GM20000 (cell line): ENCODE results near the gene METTL26.

Experiments
- DNase-seq: peaks from one replicate; pipeline ENCODE4 v3.0.0; 2012; ENCODE audit warnings: low spot score
- TF ChIP-seq, protein P1 (sequence below): IDR thresholded peaks from 2 replicates; pipeline ENCODE4 v1.5.1; 2012; ENCODE audit warnings: mild to moderate bottlenecking, control low read depth; ENCODE audit errors: extremely low read depth, missing control alignments

Gene METTL26

DNA sequence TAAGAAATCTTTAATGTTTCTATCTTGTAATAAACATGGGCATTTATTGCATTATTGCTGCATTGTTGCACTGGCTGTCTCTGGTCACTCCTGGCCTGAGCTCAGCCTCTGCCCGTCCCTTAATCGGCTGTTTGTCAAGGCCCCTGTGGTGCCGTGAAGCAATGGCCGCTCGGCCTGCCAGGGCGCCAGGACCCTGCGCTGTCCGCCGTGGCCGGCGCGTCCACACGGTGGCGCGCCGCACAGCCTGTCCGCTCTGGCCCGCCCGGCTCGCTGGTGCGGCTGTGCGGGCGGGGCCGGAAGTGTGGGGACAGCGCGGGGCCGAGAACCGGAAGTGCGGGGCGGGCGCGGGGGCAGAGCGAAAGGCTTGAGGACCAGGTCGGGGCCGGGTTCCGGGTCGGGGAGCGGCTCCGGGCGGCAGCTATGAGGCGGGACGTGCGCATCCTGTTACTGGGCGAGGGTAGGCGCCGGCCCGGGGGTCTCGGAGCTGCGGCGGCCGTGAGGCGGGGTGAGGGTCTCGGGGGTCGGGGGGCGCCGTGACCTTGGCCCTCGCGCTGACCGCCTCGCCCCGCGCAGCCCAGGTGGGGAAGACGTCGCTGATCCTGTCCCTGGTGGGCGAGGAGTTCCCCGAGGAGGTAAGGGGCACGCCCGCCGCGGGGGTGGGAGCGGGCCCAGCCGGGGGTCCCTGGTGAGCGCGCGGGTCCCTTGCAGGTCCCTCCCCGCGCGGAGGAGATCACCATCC, 31.8 kb upstream of the METTL26 start, which contains the start of gene RHOT2:
Gene RHOT2 (plus strand): TSS at position 353 of the 739 bp plus-strand sequence. CDS start 68 bp downstream, at position 421.
- TF ChIP-seq, protein P1, sequence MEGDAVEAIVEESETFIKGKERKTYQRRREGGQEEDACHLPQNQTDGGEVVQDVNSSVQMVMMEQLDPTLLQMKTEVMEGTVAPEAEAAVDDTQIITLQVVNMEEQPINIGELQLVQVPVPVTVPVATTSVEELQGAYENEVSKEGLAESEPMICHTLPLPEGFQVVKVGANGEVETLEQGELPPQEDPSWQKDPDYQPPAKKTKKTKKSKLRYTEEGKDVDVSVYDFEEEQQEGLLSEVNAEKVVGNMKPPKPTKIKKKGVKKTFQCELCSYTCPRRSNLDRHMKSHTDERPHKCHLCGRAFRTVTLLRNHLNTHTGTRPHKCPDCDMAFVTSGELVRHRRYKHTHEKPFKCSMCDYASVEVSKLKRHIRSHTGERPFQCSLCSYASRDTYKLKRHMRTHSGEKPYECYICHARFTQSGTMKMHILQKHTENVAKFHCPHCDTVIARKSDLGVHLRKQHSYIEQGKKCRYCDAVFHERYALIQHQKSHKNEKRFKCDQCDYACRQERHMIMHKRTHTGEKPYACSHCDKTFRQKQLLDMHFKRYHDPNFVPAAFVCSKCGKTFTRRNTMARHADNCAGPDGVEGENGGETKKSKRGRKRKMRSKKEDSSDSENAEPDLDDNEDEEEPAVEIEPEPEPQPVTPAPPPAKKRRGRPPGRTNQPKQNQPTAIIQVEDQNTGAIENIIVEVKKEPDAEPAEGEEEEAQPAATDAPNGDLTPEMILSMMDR = peak; percentile 100
- DNase-seq = peak; percentile 97

DNA sequence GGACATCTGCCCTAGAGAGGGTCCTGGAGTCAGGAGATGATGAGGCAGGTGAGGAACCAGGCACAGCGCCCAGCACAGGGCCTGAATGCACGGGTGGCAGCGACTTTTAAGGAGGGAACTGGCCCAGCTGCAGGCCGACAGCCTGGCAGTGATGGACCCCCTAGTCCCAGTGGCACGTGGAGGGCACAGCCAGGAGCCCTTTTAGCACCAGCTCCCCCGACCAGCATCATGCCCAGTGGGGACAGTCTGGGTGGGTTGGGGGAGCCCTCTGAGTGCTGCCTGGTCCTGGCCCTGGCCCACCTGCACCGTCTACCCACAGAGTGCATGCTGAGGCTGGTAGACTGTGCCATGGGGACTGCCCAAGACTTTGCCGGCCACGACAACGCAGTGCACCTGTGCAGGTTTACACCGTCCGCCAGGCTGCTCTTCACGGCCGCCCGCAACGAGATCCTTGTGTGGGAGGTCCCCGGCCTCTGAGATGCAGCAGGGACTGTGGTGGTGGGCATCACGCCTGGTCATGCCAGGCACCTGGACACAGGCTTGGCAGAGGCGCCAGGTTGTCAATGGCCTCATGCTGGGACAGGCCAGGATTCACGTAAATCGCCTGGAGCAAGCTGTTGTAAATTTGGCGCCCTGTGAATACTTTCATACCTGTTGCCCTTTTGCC, 31.1 kb upstream of the METTL26 start:
- no peak for DNase-seq
- TF ChIP-seq, protein P1 = no peak

DNA sequence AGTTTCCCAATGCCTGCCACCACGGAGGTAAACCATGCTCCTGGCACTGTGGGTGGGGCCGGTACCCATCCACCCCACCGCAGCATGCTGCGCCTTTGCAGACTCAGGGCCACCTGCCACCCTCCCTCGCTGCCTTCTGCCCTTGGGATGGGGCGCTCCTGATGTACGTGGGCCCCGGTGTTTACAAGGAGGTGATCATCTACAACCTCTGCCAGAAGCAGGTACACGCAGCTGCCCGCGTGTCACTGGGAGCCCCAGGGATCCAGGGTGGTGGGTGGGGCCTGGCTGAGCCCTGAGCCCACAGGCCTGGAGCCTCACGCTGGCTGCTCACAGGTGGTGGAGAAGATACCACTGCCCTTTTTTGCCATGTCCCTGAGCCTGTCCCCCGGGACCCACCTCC, 30.5 kb upstream of the METTL26 start:
- no peak for DNase-seq
- TF ChIP-seq, protein P1 = no peak

DNA sequence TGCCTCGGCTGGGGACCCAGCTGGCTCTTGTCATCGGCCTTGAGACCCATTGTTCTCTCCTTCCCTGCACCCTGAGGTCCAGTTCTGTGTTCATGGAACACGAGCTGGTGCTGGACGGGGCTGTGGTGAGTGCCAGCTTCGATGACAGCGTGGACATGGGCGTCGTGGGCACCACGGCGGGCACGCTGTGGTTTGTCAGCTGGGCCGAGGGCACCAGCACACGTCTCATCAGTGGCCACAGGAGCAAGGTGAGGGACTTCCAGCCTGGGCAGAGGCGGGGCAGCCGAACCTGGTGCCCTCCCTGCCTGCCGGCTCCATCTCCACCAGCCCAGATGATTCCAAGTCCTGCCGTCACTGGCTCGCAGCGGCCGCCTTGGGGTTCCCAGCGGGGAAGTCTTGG, 26.5 kb upstream of the METTL26 start:
- no peak for DNase-seq
- TF ChIP-seq, protein P1 = no peak

DNA sequence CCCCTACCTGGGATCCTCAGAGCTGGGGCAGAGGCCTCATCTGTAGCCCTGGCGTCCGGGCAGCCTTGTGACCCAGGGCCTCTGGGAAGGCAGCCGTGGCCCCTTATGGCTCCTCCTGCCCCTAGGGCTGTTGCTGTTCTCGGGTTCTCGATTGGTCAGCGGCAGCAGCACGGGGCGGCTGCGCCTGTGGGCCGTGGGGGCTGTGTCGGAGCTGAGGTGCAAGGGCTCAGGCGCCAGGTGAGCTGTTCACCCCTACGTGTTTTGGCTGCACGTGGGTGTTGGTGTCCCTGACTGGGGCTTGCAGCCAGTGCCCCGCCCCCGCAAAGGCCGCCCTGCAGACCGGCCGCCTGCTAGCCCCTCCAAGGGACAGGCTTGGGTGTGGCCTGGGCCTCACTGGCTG, 26.0 kb upstream of the METTL26 start:
- DNase-seq = no peak
- TF ChIP-seq, protein P1 = no peak

DNA sequence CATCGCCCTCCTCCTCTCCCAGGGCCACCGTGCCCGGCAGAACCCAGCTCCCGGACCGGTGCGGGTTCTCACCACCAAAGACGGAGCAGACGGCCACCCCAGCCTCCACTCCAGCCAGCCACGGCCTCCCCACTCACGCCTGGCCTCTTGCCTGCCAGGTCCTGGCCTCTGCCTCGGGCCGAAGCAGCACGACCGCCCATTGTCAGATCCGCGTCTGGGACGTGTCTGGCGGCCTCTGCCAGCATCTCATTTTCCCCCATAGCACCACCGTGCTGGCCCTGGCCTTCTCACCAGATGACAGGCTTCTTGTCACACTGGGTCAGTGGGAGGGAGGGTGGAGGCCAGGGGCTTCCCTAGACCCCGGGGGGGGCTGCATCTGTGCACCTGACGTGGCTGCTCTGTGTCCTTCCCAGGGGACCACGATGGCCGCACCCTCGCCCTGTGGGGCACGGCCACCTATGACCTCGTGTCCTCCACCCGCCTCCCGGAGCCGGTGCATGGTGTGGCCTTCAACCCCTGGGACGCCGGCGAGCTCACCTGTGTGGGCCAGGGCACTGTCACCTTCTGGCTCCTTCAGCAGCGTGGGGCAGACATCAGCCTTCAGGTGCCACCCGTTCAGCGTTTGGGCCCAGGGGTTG, 25.2 kb upstream of the METTL26 start:
- TF ChIP-seq, protein P1 = no peak
- no peak for DNase-seq
